Adrenal gland (tissue), 12 donors: ENCODE results near the gene MED26. TPM values are rescaled to one million over a fixed set of nuclear protein-coding genes. Genes with fewer than 3 reads are reported as not detected.

Source experiments
- DNase-seq, 7 donors: peaks; one replicate each; pipeline ENCODE4 v3.0.0-alpha.2; 2019 to 2020
- H3K27ac ChIP-seq, 5 donors: fragments of 200-600 bp; sonication (generic) in 4 of 5; 1 replicate in 3 of 5; 2 replicates in 2 of 5; pipeline versions ENCODE4 v1.5.1 to v1.8.0; 2016 to 2020; ENCODE audit warnings: mild to moderate bottlenecking in 1 of 5
- H3K27me3 ChIP-seq: fragments of 200-600 bp; 2 replicates; pipeline ENCODE4 v1.8.0; 2021
- H3K36me3 ChIP-seq, 2 donors: fragments of 200-600 bp; replicated peaks in 1 of 2; 1 replicate in 1 of 2; 2 replicates in 1 of 2; pipeline versions ENCODE4 v1.5.1 to v1.8.0; 2018 to 2022
- H3K4me1 ChIP-seq, 2 donors: fragments of 200-600 bp; replicated peaks in 1 of 2; 1 replicate in 1 of 2; 2 replicates in 1 of 2; pipeline versions ENCODE4 v1.5.1 to v1.8.0; 2018 to 2021
- H3K4me3 ChIP-seq, 4 donors: fragments of 200-600 bp; sonication (generic) in 3 of 4; one replicate each; pipeline ENCODE4 v1.5.1; 2016 to 2018
- H3K9me3 ChIP-seq, 3 donors: fragments of 200-600 bp; sonication (generic) in 1 of 3; replicated peaks in 1 of 3; 1 replicate in 2 of 3; 2 replicates in 1 of 3; pipeline versions ENCODE4 v1.5.1 to v1.8.0; 2016 to 2021
- CTCF ChIP-seq, 6 experiments: fragments of 450-650 bp in 4 of 6; fragments of 200-600 bp in 2 of 6; sonication (generic) in 1 of 6; IDR thresholded peaks; 1 replicate in 5 of 6; 2 replicates in 1 of 6; pipeline versions ENCODE4 v1.5.1 to v1.8.0; 2016 to 2021; ENCODE audit warnings: antibody characterized with exemption in 6 of 6, mild to moderate bottlenecking in 2 of 6, moderate library complexity in 1 of 6
- POLR2A ChIP-seq, 2 donors: fragments of 450-650 bp; IDR thresholded peaks; one replicate each; pipeline ENCODE4 v1.6.1; 2017; ENCODE audit warnings: antibody characterized with exemption in 2 of 2, mild to moderate bottlenecking in 2 of 2, moderate library complexity in 1 of 2
- WGBS, 4 donors: extraction: QIAGEN DNeasy Blood & Tissue Kit in 2 of 4; methylation state at CpG; one replicate each; pipeline versions ENCODE4 v1.1.5 to v1.1.7; 2013 to 2017; 5-methylcytosine and 5-hydroxymethylcytosine counted together
- intact Hi-C, 2 donors: fragments of 100-400 bp; cut with DNase I; formaldehyde crosslinking; loops; one replicate each; pipeline versions ENCODE4 v1.14.1 to v1.15.0; 2022 to 2023
- polyA plus RNA-seq, 3 donors: library from polyadenylated mRNA; stranded (reverse); fragments of 200-250 nt in 2 of 3; fragments of 350-450 nt in 1 of 3; fragmentation: Illumina TruSeq in 1 of 3; extraction: RNeasy Lipid Tissue Mini Kit (QIAGEN cat#74804) in 1 of 3; gene quantifications; one replicate each; pipeline ENCODE4 v1.2.3, GENCODE V29; 2013 to 2014
- total RNA-seq, 9 donors: library from RNA; depleted of rRNA in 4 of 9; stranded (reverse); fragments of >200 nt in 4 of 9; fragments of 120-200 nt in 1 of 9; fragmentation: NEBNext Ultra II Directional in 1 of 9; extraction: Animal tissue kit (Norgen Biotek cat#: 25700) in 1 of 9; gene quantifications; one replicate each; pipeline versions ENCODE4 v1.1.0 to v1.2.4, GENCODE V29; 2013 to 2023
- donor health status: healthy with polysubstance abuse.
- donor health status: Bipolar disorder and iron deficiency.
- donor health status: DM: yes; HTN: yes; CAD: no.
- donor health status: DM: no; HTN: no; CAD: no.
- donor health status: DM: no; HTN: no; CAD: no.
- donor health status: DM: yes; HTN: yes; CAD: no.

The MED26 gene
- total and polyA plus RNA-seq, 12 donors: 4.6 to 17.3 (median 9.0) TPM

GRCh38 chr19:16576690-16577530 lies 51.1 kb downstream of the MED26 start:
- no peak for DNase-seq
- H3K27me3 ChIP-seq: no peaks in the 10 kb centered on the region
- H3K36me3 ChIP-seq: peaks cover 0 to 33% of the 10 kb centered on the region in 2 donors
- peak overlapping the region in 1 of 5 donors; percentile 46 for H3K27ac ChIP-seq
- no peak overlapping the region for H3K4me3 ChIP-seq
- TF ChIP-seq POLR2A (IDR thresholded peaks at IDR 0.05): no peak
- TF ChIP-seq CTCF (IDR thresholded peaks at IDR 0.05): no peak
- WGBS, 4 donors: 75 to 88% (median 87%) methylated on average over 4 to 52 of the region's 52 CpGs
- intact Hi-C loops: loop anchor here (5.0 to 10.0 kb wide), 2 partner anchors 45 to 48 kb away; partner anchors contain the start of gene MED26 (in 1 of the 2)
- peaks cover 29 to 47% of the 10 kb centered on the region in 2 donors for H3K4me1 ChIP-seq
- H3K9me3 ChIP-seq: no peaks in the 10 kb centered on the region

DNA sequence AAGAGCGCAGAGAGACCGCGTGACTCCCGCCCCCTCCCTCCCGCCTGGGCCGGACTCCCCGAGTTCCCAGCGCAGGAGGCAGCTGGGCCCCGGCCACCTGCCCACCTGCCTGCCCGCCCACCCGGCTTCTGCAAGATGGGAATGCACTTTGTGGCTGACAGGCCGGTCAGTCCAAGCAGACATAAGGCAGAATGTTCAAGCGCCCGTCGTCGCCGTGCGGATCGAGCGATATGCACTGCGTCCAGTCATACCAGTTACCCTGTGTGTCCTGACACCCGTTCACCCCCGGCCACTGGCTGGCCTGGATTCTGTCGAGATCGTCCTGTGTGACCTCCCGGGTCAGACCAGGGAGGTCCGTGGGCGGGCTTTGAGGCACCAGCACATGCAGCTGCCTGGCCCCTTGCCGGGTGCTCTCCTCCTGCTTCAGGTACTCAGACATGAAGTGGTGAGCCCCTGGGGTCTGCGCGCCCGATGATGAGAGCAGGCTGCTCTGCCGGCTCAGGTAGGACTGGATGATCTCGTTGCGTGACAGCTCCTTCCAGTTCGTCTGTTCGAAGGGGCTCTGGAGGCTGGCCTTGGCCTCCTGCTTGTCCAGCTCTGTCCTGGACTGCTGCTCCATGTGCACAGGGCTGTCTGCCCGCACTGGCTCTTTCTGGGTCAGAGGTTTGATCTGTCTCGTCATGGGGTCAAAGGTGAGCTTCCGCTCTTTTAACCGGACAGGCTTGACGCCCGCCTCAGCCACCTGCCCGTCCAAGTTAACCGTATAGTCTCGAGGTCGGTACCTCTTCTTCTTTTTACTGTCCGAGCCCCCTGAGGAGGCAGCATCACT lies 51.9 kb downstream of the MED26 start:
- H3K36me3 ChIP-seq: peaks cover 0 to 33% of the 10 kb centered on the region in 2 donors
- intact Hi-C loops: loop anchor here (5.0 to 10.0 kb wide), 2 partner anchors 46 to 49 kb away; partner anchors contain the start of gene MED26 (in 1 of the 2)
- WGBS, 4 donors: 78 to 81% (median 80%) methylated on average over 21 to 48 of the region's 48 CpGs
- H3K4me1 ChIP-seq: peaks cover 25 to 45% of the 10 kb centered on the region in 2 donors
- DNase-seq: no peak
- no peak for TF ChIP-seq POLR2A (IDR thresholded peaks at IDR 0.05)
- TF ChIP-seq CTCF (IDR thresholded peaks at IDR 0.05): no peak
- peak overlapping the region in 1 of 5 donors; percentile 10 for H3K27ac ChIP-seq
- no peak overlapping the region for H3K4me3 ChIP-seq
- no peaks in the 10 kb centered on the region for H3K9me3 ChIP-seq
- H3K27me3 ChIP-seq: no peaks in the 10 kb centered on the region

DNA sequence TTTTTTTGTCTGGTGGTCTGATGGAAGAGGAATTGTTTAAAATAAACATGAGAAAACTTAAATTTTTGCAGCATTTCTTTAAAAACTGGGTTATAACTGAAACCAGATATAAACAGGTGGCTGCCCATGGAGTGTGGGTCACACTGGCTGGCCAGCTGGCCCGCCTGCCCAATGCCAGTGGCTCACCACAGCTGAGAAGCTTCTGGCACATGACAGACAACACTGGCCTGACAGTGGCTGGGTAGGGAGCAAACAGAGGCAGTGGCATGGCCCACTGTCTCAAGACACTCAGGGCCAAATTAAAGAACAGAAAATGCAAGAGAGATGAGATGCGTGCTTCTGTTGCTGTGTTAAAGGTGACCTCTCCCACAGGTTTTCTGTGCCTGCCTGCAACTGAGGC lies 52.7 kb downstream of the MED26 start:
- Histone ChIP-seq H3K27ac (no peak overlapping the region), H3K27me3 (no peaks in the 10 kb centered on the region), H3K36me3 (peaks cover 0 to 33% of the 10 kb centered on the region in 2 donors), H3K9me3 (no peaks in the 10 kb centered on the region), H3K4me1 (peaks cover 19 to 38% of the 10 kb centered on the region in 2 donors), H3K4me3 (no peak overlapping the region)
- no peak for DNase-seq
- WGBS, 4 donors: 86 to 92% (median 90%) methylated on average over 2 of the region's 2 CpGs
- intact Hi-C loops: loop anchor here (5.0 to 10.0 kb wide), 2 partner anchors 47 to 50 kb away; partner anchors contain the start of gene MED26 (in 1 of the 2)
- no peak for TF ChIP-seq CTCF (IDR thresholded peaks at IDR 0.05)
- no peak for TF ChIP-seq POLR2A (IDR thresholded peaks at IDR 0.05)

DNA sequence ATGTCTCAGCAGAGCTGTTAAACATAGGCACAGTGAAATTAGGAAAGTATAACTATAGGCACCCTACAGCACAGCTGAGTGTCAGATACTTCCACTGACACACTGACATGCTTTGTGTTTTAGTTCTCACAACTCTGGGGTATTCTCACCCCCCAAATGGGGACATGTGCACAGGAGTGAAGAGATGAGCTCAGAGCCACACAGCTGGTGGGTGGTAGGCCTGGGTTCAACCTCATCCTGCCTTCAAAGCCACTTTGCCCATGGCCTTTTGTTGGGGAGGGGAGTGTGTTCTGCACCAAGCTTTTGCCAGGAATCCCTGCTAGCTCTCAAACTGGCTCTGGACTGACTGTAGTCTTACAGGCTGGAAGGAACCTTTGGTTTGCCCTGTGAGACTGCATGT lies 54.1 kb downstream of the MED26 start:
- Histone ChIP-seq H3K27me3 (no peaks in the 10 kb centered on the region), H3K9me3 (no peaks in the 10 kb centered on the region), H3K4me1 (peaks cover 16 to 32% of the 10 kb centered on the region in 2 donors), H3K27ac (peak overlapping the region in 3 of 5 donors; percentile 74 to 94 (median 89)), H3K36me3 (peaks cover 0 to 33% of the 10 kb centered on the region in 2 donors), H3K4me3 (no peak overlapping the region)
- intact Hi-C loops: loop anchor here in 1 of 2 donors (10.0 kb wide), 1 partner anchor 51 kb away; the partner anchor contains the start of gene MED26
- TF ChIP-seq CTCF (IDR thresholded peaks at IDR 0.05) (no peak), POLR2A (IDR thresholded peaks at IDR 0.05) (no peak)
- no peak for DNase-seq
